GM10847 (cell line): Measurements from ENCODE around the gene SOX14.

Experiments used
- POLR2A ChIP-seq: IDR thresholded peaks from 2 replicates; pipeline ENCODE4 v1.6.1; 2011; ENCODE audit not compliant: insufficient read length; ENCODE audit errors: extremely low read depth

The SOX14 gene

GRCh38 chr3:137765310-137766033, 1.4 kb downstream of the SOX14 start:
- no peak for TF ChIP-seq POLR2A

- TF ChIP-seq POLR2A = no peak
Observed at GRCh38 chr3:137766041-137766875, 2.1 kb downstream of the SOX14 start.

DNA sequence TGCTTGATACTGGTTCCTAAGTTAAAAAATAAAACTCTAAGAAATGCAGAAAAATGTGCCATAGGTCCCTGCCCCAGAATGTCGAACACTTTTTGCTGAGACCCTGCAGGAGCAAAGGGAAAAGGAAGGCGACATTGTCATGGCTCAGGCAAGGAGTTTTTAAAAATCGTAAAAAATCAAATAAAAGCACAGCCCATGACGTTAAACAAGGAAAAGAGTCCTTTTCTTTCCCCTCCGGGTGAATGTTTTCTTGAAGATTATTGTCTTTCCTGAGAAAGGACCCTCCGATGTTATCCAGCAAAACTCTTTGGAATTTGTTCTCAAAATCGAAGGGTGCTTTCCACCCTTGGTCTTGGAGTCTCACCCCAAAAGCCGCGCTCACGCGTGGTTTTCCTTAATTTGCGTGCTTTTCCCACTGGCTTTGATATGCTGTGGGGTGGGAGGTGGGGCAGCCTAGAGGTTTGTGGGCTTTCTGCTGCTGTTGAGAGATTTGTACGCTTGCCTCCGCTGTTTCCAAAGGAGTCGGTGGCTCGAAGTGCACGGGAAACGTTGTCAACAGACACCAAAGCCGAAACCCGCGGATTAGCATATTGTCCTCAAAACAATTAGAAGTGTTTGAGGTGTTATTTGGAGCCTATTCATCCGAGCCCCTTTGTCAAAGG, 2.9 kb downstream of the SOX14 start:
- TF ChIP-seq POLR2A = no peak

DNA sequence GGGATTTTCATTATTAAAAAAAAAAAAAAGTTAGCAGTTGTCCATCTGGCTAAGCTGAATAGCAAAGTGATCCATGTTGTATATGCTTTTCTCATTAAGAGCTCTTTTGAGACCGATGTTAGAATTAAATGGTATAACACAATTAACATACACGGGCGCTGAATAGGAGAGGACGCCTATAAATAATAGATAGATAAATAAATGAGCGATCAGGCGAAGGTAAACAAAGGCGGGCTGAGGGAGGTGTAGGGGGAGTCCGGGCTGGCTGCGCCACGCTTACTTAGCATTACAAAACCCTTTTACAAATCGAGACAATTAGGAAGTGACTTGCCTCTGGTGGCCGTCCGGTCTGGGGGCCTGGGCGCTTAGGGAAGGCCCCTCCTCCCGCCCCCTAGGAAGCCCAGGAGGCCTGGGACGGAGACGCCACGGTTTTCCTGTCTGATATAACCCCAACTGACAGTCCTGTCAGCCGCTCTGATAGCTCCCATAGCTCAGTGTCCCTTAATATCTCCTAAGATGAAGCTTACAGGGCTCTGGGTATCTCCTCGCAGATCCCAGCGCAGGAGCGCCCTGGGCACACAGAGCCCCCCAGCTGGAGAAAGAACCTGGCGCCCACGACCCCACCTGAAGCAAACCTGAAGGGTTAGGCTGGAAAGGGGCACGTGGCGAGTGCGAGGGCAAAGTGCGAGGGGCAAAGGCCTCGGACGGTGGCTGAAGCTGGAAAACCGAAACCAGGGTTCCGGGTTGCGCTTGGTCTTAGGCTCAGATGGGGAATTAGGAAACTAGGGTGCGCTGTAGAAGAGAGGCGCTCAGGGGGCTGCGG, 3.6 kb downstream of the SOX14 start:
- TF ChIP-seq POLR2A = no peak

DNA sequence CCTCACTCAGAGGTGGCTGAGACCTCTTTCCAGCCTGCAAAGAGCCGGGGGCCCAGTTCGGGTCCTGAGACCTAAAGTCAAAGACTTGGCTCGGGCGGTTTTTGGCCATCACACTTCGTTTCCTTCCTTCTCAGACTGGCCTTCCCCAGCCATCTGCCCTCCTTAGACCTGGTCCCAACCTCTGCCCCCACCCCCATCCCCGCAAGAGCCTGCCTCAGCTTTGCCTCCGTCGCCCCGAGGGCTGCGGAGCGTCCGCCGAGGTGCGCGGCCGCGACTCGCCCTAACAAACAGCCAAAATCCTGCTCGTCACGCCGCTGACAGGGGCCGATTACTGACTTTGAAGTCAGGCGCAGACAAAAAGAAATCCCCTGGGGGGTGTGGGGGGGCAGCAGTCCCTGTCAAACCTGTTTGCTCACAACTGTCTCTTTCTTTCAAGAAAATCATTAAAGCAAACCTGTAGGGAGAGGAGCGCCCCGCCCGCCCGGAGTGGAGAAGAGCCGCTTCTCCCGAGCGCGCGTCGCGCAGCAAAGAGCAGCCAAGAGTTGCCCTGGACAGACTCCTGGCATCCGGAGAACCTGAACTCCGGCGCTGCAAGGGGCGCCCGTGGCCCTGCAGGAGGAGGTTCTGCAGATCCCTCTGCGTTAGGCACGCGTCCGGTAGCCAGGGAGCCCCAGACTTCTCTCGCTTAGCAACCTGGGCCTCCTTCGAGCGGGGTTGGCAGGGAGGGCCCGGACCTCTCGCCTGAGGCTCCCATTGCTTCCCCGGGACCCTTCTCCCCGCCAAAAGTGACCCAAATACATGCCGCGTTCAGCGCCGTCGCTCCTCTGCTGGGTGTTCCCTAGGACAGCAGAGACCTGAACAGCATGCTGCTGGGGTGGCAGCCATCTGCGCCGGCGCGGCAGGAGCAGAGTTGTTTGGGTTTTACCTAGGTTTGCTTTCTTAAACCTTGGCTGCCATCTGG, 4.5 kb downstream of the SOX14 start:
- no peak for TF ChIP-seq POLR2A

- TF ChIP-seq POLR2A = no peak
Observed at GRCh38 chr3:137769322-137770065, 5.4 kb downstream of the SOX14 start.

GRCh38 chr3:137770066-137770834, 6.1 kb downstream of the SOX14 start:
- no peak for TF ChIP-seq POLR2A

- TF ChIP-seq POLR2A = no peak
Observed at GRCh38 chr3:137770835-137771399, 6.8 kb downstream of the SOX14 start.

GRCh38 chr3:137771401-137772213, 7.5 kb downstream of the SOX14 start:
- no peak for TF ChIP-seq POLR2A

DNA sequence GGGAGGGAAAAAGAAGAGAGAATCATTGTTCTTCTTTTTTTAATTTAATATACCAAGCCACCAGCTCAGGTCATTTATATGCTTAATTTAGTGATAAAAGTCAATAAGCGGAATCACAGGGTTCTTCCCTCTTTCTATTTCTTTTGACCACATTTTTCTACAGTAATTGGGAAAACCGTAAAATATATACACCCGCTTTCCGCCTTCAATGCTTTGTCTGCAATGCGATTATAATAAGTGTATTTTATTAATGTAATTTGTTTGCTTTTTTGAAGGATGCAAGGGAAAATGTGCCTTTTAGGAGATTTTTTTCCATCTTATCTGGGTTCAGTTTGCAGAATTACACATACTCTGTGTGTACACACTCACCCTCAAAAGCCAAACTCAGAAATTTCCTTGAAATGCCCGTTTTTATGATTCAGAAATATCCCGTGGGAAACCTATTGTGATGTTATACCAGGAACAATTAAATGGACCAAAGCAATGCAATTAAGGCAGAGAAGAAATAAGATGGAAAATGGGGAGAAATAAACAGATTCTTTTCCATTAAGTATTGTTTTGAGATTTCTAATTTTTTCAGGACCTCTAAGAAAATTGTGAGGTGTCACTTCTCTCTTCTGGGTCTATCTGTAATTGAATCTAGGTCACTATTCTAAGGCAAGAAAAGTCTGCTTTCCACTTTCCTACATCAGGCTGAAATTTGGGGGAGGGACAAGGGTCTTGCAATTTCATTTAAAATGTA, 8.3 kb downstream of the SOX14 start:
- no peak for TF ChIP-seq POLR2A

DNA sequence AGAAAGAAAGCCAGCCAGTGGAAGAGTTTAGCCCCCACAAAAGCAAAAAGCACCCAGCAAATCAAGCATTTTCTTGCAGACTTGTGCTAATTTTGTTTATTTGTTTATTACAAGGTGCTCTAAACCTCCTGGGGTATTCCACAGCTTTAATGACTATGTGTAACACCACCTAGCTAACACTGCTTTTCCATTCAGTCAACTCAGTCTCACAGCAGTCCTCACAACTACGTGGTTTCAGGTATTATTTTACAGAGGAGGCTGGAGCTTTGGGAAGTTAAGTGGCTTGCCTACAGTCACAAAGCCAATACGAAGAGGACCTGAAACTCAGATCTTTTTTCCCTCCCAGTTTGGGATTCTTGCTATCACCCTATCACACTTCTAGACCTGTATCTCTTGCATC, 14.8 kb downstream of the SOX14 start:
- TF ChIP-seq POLR2A = no peak

- TF ChIP-seq POLR2A = no peak
Observed at GRCh38 chr3:137787529-137787928, 23.4 kb downstream of the SOX14 start.
